Endodermal cell (in vitro differentiated cells): ENCODE measurements around the gene TEX51. TPM values are rescaled to one million over a fixed set of nuclear protein-coding genes. Genes with fewer than 3 reads are reported as not detected.
A peak's percentile ranks its signal among the peaks of the same experiment; 100 is the strongest.

Experiments
- DNase-seq: peaks from one replicate; pipeline ENCODE4 v3.0.0-alpha.2; 2017
- H3K27ac ChIP-seq: 2 replicates; pipeline ENCODE4 v1.5.1; 2013; ENCODE audit warnings: mild to moderate bottlenecking, low read depth, low read length, moderate library complexity
- H3K27me3 ChIP-seq: 2 replicates; pipeline ENCODE4 v1.6.1; 2013; ENCODE audit warnings: mild to moderate bottlenecking, low read length, moderate library complexity; ENCODE audit not compliant: insufficient read depth, control insufficient read depth, poor library complexity, severe bottlenecking
- H3K36me3 ChIP-seq: 2 replicates; pipeline ENCODE4 v1.7.0; 2013; ENCODE audit warnings: mild to moderate bottlenecking, low read length, moderate library complexity; ENCODE audit not compliant: control insufficient read depth, insufficient read depth
- H3K4me1 ChIP-seq: one replicate; pipeline ENCODE4 v1.7.0; 2013; ENCODE audit warnings: low read length; ENCODE audit not compliant: control insufficient read depth, insufficient read depth
- H3K4me3 ChIP-seq: 2 replicates; pipeline ENCODE4 v1.5.1; 2013; ENCODE audit warnings: mild to moderate bottlenecking, low read length, moderate library complexity
- H3K9ac ChIP-seq: 2 replicates; pipeline ENCODE4 v1.6.1; 2013; ENCODE audit warnings: mild to moderate bottlenecking, low read length, moderate library complexity; ENCODE audit not compliant: poor library complexity, severe bottlenecking; ENCODE audit errors: extremely low read depth
- H3K9me3 ChIP-seq: 2 replicates; pipeline ENCODE4 v1.6.1; 2013; ENCODE audit warnings: mild to moderate bottlenecking, low read length, moderate library complexity; ENCODE audit not compliant: control insufficient read depth
- H3K27ac Mint-ChIP-seq: 2 replicates; pipeline ENCODE4 v1.8.0; 2020; ENCODE audit warnings: mixed read lengths
- H3K27me3 Mint-ChIP-seq: 2 replicates; pipeline ENCODE4 v1.8.0; 2021; ENCODE audit warnings: mild to moderate bottlenecking, mixed read lengths; ENCODE audit not compliant: insufficient read depth
- H3K36me3 Mint-ChIP-seq: 2 replicates; pipeline ENCODE4 v1.8.0; 2020; ENCODE audit warnings: low read depth, mixed read lengths
- H3K4me1 Mint-ChIP-seq: 2 replicates; pipeline ENCODE4 v1.8.0; 2020; ENCODE audit warnings: mixed read lengths
- H3K4me3 Mint-ChIP-seq: 2 replicates; pipeline ENCODE4 v1.8.0; 2020; ENCODE audit warnings: mild to moderate bottlenecking, moderate library complexity, mixed read lengths
- H3K9me3 Mint-ChIP-seq: 2 replicates; pipeline ENCODE4 v1.8.0; 2020; ENCODE audit warnings: mild to moderate bottlenecking, mixed read lengths
- CTCF ChIP-seq: fragments of 200-600 bp; sonication (generic); conservative IDR thresholded peaks from 2 replicates; pipeline ENCODE4 v1.5.0; 2021; ENCODE audit warnings: antibody characterized with exemption, mild to moderate bottlenecking
- WGBS, 2 experiments: methylation state at CpG; one replicate each; pipeline versions ENCODE4 v1.1.5 to v1.1.7; 2013; ENCODE audit warnings: missing lambda C conversion rate in 2 of 2, mixed read lengths in 1 of 2; ENCODE audit not compliant: insufficient coverage in 1 of 2, insufficient read length in 1 of 2; 5-methylcytosine and 5-hydroxymethylcytosine counted together
- total RNA-seq, 2 donors: library from RNA; stranded (reverse); fragmentation: NEBNext Ultra II Directional in 1 of 2; extraction: Animal tissue kit (Norgen Biotek cat#: 25700) in 1 of 2; gene quantifications; 2 replicates in 1 of 2; 3 replicates in 1 of 2; pipeline ENCODE4 v1.2.1, GENCODE V29; 2021

Gene TEX51
- total RNA-seq, 2 donors from 2014 or later, result not detected

GRCh38 chr2:126852361-126852760, 46.3 kb upstream of the TEX51 start:
- H3K36me3 ChIP-seq, result no peaks in the 10 kb centered on the region
- H3K4me3 ChIP-seq, result no peak overlapping the region
- Mint-ChIP-seq H3K9me3 (no peaks in the 10 kb centered on the region), H3K4me1 (peaks cover 4% of the 10 kb centered on the region), H3K36me3 (no peaks in the 10 kb centered on the region), H3K27me3 (peaks cover 10% of the 10 kb centered on the region), H3K4me3 (no peak overlapping the region), H3K27ac (no peak overlapping the region)
- 80% methylated on average over 1 of the region's 1 CpG; no CpG with 5 or more reads in 1 of the 2 experiments for WGBS, 2 experiments
- no peak overlapping the region for H3K27ac ChIP-seq
- no peaks in the 10 kb centered on the region for H3K9me3 ChIP-seq
- no peaks in the 10 kb centered on the region for H3K4me1 ChIP-seq
- TF ChIP-seq CTCF, result no peak
- DNase-seq, result no peak
- no peak overlapping the region for H3K9ac ChIP-seq
- H3K27me3 ChIP-seq, result no peaks in the 10 kb centered on the region

GRCh38 chr2:126855606-126856005, 43.1 kb upstream of the TEX51 start:
- Mint-ChIP-seq H3K36me3 (no peaks in the 10 kb centered on the region), H3K27ac (no peak overlapping the region), H3K27me3 (peaks cover 9% of the 10 kb centered on the region), H3K4me1 (no peaks in the 10 kb centered on the region), H3K9me3 (no peaks in the 10 kb centered on the region), H3K4me3 (no peak overlapping the region)
- Histone ChIP-seq H3K9me3 (no peaks in the 10 kb centered on the region), H3K36me3 (no peaks in the 10 kb centered on the region), H3K9ac (no peak overlapping the region), H3K27me3 (no peaks in the 10 kb centered on the region), H3K4me1 (no peaks in the 10 kb centered on the region), H3K27ac (no peak overlapping the region), H3K4me3 (no peak overlapping the region)
- no peak for TF ChIP-seq CTCF
- peak; percentile 22 for DNase-seq
- 82% methylated on average over 3 of the region's 3 CpGs; no CpG with 5 or more reads in 1 of the 2 experiments for WGBS, 2 experiments

GRCh38 chr2:126856403-126856802, 42.3 kb upstream of the TEX51 start:
- Mint-ChIP-seq H3K36me3 (no peaks in the 10 kb centered on the region), H3K4me1 (no peaks in the 10 kb centered on the region), H3K27ac (no peak overlapping the region), H3K27me3 (peaks cover 7% of the 10 kb centered on the region), H3K9me3 (no peaks in the 10 kb centered on the region), H3K4me3 (no peak overlapping the region)
- no peak overlapping the region for H3K4me3 ChIP-seq
- H3K9ac ChIP-seq, result no peak overlapping the region
- 75 to 100% methylated on average over 4 to 6 of the region's 6 CpGs for WGBS, 2 experiments
- H3K27ac ChIP-seq, result no peak overlapping the region
- H3K36me3 ChIP-seq, result no peaks in the 10 kb centered on the region
- no peak for TF ChIP-seq CTCF
- H3K27me3 ChIP-seq, result no peaks in the 10 kb centered on the region
- H3K9me3 ChIP-seq, result no peaks in the 10 kb centered on the region
- DNase-seq, result no peak
- no peaks in the 10 kb centered on the region for H3K4me1 ChIP-seq
